ENCODE results near the gene STARD6. TPM values are rescaled to one million over a fixed set of nuclear protein-coding genes. Genes with fewer than 3 reads are reported as not detected.

The STARD6 gene
- total RNA-seq, 2 experiments from 2014 or later, result not detected

DNA sequence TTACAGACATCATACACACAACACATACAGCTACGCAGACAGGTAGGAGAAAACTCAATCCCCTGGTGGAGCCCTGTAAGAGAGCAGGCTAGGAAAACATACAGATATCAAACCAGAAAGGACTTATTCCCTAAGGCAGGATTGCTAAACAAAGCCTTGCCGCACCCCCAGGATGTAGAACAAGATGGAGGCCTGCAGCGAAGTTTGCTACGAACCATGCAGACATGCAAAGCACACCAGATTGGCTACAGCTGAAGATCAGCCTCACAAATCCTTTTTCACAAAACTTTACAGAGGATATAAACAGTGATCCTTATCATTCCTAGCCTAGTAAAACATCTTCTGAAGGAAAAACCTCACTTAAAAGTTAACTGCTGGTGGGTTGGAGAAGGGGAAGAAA, 28.4 kb upstream of the STARD6 start:
- POLR2A ChIA-PET, result no interaction called here
- Mint-ChIP-seq H3K27me3 (peaks cover 13% of the 10 kb centered on the region), H3K27ac (no peak overlapping the region), H3K36me3 (ENCODE audit: low read depth) (no peaks in the 10 kb centered on the region), H3K4me1 (ENCODE audit: low read depth) (peaks cover 9% of the 10 kb centered on the region), H3K9me3 (no peaks in the 10 kb centered on the region), H3K4me3 (no peak overlapping the region)
- CTCF ChIA-PET, result no interaction called here
- TF ChIP-seq, protein P1, sequence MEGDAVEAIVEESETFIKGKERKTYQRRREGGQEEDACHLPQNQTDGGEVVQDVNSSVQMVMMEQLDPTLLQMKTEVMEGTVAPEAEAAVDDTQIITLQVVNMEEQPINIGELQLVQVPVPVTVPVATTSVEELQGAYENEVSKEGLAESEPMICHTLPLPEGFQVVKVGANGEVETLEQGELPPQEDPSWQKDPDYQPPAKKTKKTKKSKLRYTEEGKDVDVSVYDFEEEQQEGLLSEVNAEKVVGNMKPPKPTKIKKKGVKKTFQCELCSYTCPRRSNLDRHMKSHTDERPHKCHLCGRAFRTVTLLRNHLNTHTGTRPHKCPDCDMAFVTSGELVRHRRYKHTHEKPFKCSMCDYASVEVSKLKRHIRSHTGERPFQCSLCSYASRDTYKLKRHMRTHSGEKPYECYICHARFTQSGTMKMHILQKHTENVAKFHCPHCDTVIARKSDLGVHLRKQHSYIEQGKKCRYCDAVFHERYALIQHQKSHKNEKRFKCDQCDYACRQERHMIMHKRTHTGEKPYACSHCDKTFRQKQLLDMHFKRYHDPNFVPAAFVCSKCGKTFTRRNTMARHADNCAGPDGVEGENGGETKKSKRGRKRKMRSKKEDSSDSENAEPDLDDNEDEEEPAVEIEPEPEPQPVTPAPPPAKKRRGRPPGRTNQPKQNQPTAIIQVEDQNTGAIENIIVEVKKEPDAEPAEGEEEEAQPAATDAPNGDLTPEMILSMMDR (IDR thresholded peaks at IDR 0.05), result no peak
- DNase-seq (no peak), ATAC-seq (no peak)
- intact Hi-C loops (cut with micrococcal nuclease), result no loop called here

DNA sequence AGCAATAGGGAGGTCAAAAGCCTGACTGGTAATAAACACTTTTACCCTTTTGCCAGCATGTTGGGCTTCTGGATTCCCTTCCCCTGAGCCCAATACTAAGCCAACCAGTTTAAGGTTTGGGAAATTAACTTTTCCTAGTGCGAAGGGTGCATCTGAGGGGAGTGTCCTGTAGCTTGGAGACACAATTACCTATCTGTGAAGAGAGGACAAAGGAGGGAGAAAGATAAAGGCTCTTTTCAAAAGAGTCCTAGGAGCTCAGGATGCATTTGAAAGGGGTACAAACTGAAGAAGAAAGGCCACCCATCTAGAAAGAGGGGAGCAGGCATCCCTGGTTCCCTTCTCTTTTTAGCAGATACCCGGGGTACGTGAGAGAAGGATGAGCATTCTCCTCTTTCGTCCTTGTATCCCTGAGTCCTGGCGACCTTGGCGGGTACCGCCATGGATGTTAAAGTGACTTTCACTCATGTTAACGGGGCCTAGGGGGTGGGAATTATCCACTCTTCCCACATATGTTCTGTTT, 25.1 kb upstream of the STARD6 start:
- Mint-ChIP-seq H3K4me1 (ENCODE audit: low read depth) (no peaks in the 10 kb centered on the region), H3K27me3 (peaks cover 2% of the 10 kb centered on the region), H3K9me3 (no peaks in the 10 kb centered on the region), H3K27ac (no peak overlapping the region), H3K36me3 (ENCODE audit: low read depth) (no peaks in the 10 kb centered on the region), H3K4me3 (no peak overlapping the region)
- ChIA-PET POLR2A (no interaction called here), CTCF (no interaction called here)
- TF ChIP-seq, protein P1 (IDR thresholded peaks at IDR 0.05), result no peak
- no peak for DNase-seq
- intact Hi-C loops (cut with micrococcal nuclease), result no loop called here
- ATAC-seq, result no peak

DNA sequence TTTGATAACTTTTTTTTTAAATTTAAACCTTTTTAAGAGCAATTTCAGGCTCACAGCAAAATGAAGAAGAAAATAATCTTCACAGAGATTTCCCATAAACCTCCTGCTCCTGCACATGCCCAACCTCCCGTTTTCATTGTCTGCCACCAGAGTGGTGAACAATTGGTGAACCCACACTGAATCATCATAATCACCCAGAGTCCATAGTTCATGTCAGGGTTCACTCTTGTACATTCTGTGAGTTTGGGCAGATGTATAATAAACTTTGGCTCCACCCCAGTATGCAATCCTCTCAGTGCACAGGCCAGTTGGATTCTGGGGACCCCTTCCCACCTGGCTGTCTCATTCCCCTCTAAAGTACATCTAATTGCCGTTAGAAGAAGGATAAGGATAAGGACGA, 24.4 kb upstream of the STARD6 start:
- Mint-ChIP-seq H3K36me3 (ENCODE audit: low read depth) (no peaks in the 10 kb centered on the region), H3K27ac (no peak overlapping the region), H3K4me1 (ENCODE audit: low read depth) (no peaks in the 10 kb centered on the region), H3K9me3 (no peaks in the 10 kb centered on the region), H3K27me3 (peaks cover 2% of the 10 kb centered on the region), H3K4me3 (no peak overlapping the region)
- CTCF ChIA-PET, result interaction anchor here (1.5 kb wide), 1 partner anchor 10 kb away, joined by 4 read pairs; no protein-coding TSS in a partner anchor
- intact Hi-C loops (cut with micrococcal nuclease), result no loop called here
- DNase-seq, result no peak
- no peak for ATAC-seq
- POLR2A ChIA-PET, result no interaction called here
- TF ChIP-seq, protein P1 (IDR thresholded peaks at IDR 0.05), result no peak

DNA sequence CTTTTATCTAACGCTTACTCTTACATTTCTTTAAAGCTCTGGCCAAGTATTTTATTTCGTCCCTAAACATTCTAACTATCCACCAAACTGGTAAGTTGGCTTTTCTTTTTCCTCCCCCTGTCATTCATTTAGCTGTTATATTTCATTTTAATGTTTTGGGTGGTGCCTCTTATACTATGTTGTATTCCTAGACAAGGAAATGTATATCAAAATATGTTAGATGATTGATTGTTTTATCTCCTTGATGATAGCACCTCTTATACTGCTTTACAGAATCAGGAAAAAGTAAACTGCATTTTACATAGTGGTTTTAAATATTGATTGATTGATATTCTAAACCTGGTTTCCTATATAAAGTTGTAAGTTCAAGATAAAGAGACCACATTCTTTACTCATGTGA, 24.0 kb upstream of the STARD6 start:
- TF ChIP-seq, protein P1 (IDR thresholded peaks at IDR 0.05), result no peak
- ChIA-PET POLR2A (no interaction called here), CTCF (interaction anchor here (1.5 kb wide), 1 partner anchor 10 kb away, joined by 4 read pairs; no protein-coding TSS in a partner anchor)
- intact Hi-C loops (cut with micrococcal nuclease), result no loop called here
- H3K27ac Mint-ChIP-seq, result no peak overlapping the region
- no peaks in the 10 kb centered on the region for H3K27me3 Mint-ChIP-seq
- no peaks in the 10 kb centered on the region for H3K9me3 Mint-ChIP-seq
- DNase-seq, result no peak
- no peak for ATAC-seq
- no peaks in the 10 kb centered on the region for H3K4me1 Mint-ChIP-seq (ENCODE audit: low read depth)
- H3K36me3 Mint-ChIP-seq (ENCODE audit: low read depth), result no peaks in the 10 kb centered on the region
- H3K4me3 Mint-ChIP-seq, result no peak overlapping the region

DNA sequence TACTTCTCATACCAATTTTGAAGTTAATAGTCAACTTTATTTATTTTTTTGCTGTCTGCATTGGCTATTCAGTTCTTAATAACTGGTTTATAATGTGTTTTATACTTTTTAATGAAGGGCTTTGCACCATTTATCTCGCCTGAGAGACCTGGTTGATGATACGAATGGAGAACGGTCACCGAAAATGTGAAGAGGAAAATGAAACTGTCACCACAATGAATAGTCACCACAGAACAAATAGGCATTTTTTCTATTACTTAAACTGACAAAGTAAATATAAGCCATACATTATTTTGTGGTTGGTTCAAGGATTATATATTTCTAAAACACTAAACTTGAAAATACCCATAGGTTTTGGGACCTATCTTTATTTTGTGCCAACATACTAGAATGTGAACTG, 20.4 kb upstream of the STARD6 start:
- TF ChIP-seq, protein P1 (IDR thresholded peaks at IDR 0.05), result no peak
- Mint-ChIP-seq H3K27ac (no peak overlapping the region), H3K9me3 (no peaks in the 10 kb centered on the region), H3K27me3 (no peaks in the 10 kb centered on the region), H3K36me3 (ENCODE audit: low read depth) (peaks cover 3% of the 10 kb centered on the region), H3K4me3 (no peak overlapping the region), H3K4me1 (ENCODE audit: low read depth) (no peaks in the 10 kb centered on the region)
- DNase-seq (no peak), ATAC-seq (no peak)
- ChIA-PET CTCF (interaction anchor here (1.5 to 1.7 kb wide), 2 partner anchors 15 to 21 kb away, joined by 3 to 4 read pairs; no protein-coding TSS in a partner anchor), POLR2A (no interaction called here)
- intact Hi-C loops (cut with micrococcal nuclease), result no loop called here

Data from activated CD8-positive, alpha-beta T cell treated with anti-CD3 and anti-CD28 coated beads for 36 hours (primary cell).